Tibial artery (tissue), 4 donors: ENCODE data around the gene PRKCB.

Experiments used
- DNase-seq, 2 donors: peaks; one replicate each; pipeline ENCODE4 v3.0.0-alpha.2; 2019
- H3K27ac ChIP-seq, 2 donors: fragments of 200-600 bp; sonication (generic) in 1 of 2; 1 replicate in 1 of 2; 2 replicates in 1 of 2; pipeline ENCODE4 v1.5.1; 2018 to 2019; ENCODE audit warnings: mild to moderate bottlenecking in 1 of 2
- H3K27me3 ChIP-seq, 2 donors: fragments of 200-600 bp; sonication (generic) in 1 of 2; one replicate each; pipeline versions ENCODE4 v1.5.1 to v1.6.0; 2016 to 2019
- H3K36me3 ChIP-seq, 3 donors: fragments of 200-600 bp; sonication (generic) in 2 of 3; one replicate each; pipeline ENCODE4 v1.5.1; 2016 to 2019; ENCODE audit warnings: mild to moderate bottlenecking in 2 of 3
- H3K4me1 ChIP-seq, 4 donors: fragments of 200-600 bp; sonication (generic) in 2 of 4; 1 replicate in 3 of 4; 2 replicates in 1 of 4; pipeline ENCODE4 v1.5.1; 2016 to 2019
- H3K4me3 ChIP-seq, 2 donors: fragments of 200-600 bp; sonication (generic) in 1 of 2; 1 replicate in 1 of 2; 2 replicates in 1 of 2; pipeline ENCODE4 v1.5.1; 2018 to 2019; ENCODE audit warnings: mild to moderate bottlenecking in 2 of 2
- H3K9me3 ChIP-seq, 3 donors: fragments of 200-600 bp; sonication (generic) in 1 of 3; one replicate each; pipeline ENCODE4 v1.5.1; 2016 to 2019
- CTCF ChIP-seq, 2 experiments: fragments of 200-600 bp in 1 of 2; fragments of 450-650 bp in 1 of 2; IDR thresholded peaks; one replicate each; pipeline ENCODE4 v1.5.1; 2017 to 2019; ENCODE audit warnings: antibody characterized with exemption in 2 of 2, mild to moderate bottlenecking in 1 of 2, moderate library complexity in 1 of 2
- intact Hi-C: fragments of 100-400 bp; cut with DNase I; formaldehyde crosslinking; loops from one replicate; pipeline ENCODE4 v1.15.0; 2023; ENCODE audit warnings: low total_unique reads

PRKCB gene

GRCh38 chr16:24117680-24118079 lies 281.9 kb downstream of the PRKCB start:
- no peak for DNase-seq
- Histone ChIP-seq H3K36me3 (no peaks in the 10 kb centered on the region), H3K9me3 (no peaks in the 10 kb centered on the region), H3K4me3 (no peak overlapping the region), H3K4me1 (no peaks in the 10 kb centered on the region), H3K27me3 (no peaks in the 10 kb centered on the region), H3K27ac (no peak overlapping the region)
- intact Hi-C loops: no loop called here
- no peak for TF ChIP-seq CTCF (IDR thresholded peaks at IDR 0.05)

- H3K4me3 ChIP-seq: no peak overlapping the region
- intact Hi-C loops: no loop called here
- TF ChIP-seq CTCF (IDR thresholded peaks at IDR 0.05): no peak
- H3K36me3 ChIP-seq: no peaks in the 10 kb centered on the region
- DNase-seq: no peak
- no peak overlapping the region for H3K27ac ChIP-seq
- H3K4me1 ChIP-seq: no peaks in the 10 kb centered on the region
- no peaks in the 10 kb centered on the region for H3K27me3 ChIP-seq
- no peaks in the 10 kb centered on the region for H3K9me3 ChIP-seq
Measured at GRCh38 chr16:24118126-24118821, 282.5 kb downstream of the PRKCB start.

- Histone ChIP-seq H3K27me3 (no peaks in the 10 kb centered on the region), H3K4me1 (no peaks in the 10 kb centered on the region), H3K27ac (no peak overlapping the region), H3K36me3 (no peaks in the 10 kb centered on the region), H3K4me3 (no peak overlapping the region), H3K9me3 (no peaks in the 10 kb centered on the region)
- no peak for DNase-seq
- intact Hi-C loops: loop anchor here (10.0 kb wide), 1 partner anchor 65 kb away; no protein-coding TSS in a partner anchor
- TF ChIP-seq CTCF (IDR thresholded peaks at IDR 0.05): no peak
Measured at GRCh38 chr16:24119807-24120206, 284.0 kb downstream of the PRKCB start.

- no peaks in the 10 kb centered on the region for H3K36me3 ChIP-seq
- no peak for TF ChIP-seq CTCF (IDR thresholded peaks at IDR 0.05)
- H3K27ac ChIP-seq: no peak overlapping the region
- H3K4me3 ChIP-seq: no peak overlapping the region
- no peaks in the 10 kb centered on the region for H3K4me1 ChIP-seq
- DNase-seq: no peak
- no peaks in the 10 kb centered on the region for H3K27me3 ChIP-seq
- no peaks in the 10 kb centered on the region for H3K9me3 ChIP-seq
- intact Hi-C loops: loop anchor here (10.0 kb wide), 1 partner anchor 62 kb away; no protein-coding TSS in a partner anchor
Measured at GRCh38 chr16:24123275-24123674, 287.5 kb downstream of the PRKCB start.

GRCh38 chr16:24124291-24124690 lies 288.5 kb downstream of the PRKCB start:
- Histone ChIP-seq H3K4me1 (no peaks in the 10 kb centered on the region), H3K27ac (no peak overlapping the region), H3K9me3 (no peaks in the 10 kb centered on the region), H3K27me3 (no peaks in the 10 kb centered on the region), H3K36me3 (no peaks in the 10 kb centered on the region), H3K4me3 (no peak overlapping the region)
- TF ChIP-seq CTCF (IDR thresholded peaks at IDR 0.05): no peak
- no peak for DNase-seq
- intact Hi-C loops: loop anchor here (10.0 kb wide), 1 partner anchor 61 kb away; no protein-coding TSS in a partner anchor
